Stimulated activated CD4-positive, alpha-beta T cell treated with anti-CD3 and anti-CD28 coated beads, Interleukin-1b, Interleukin-23, amount 100 ng/mL, for 1 hour (primary cell): ENCODE results near the gene TTC33.
"Not testable (repeated sequence)": the region's sequence is repeated elsewhere in the genome, so short reads cannot be mapped to it uniquely, and the experiment has no call there.

Experiments
- DNase-seq, 2 donors: peaks; one replicate each; pipeline ENCODE4 v3.0.0-alpha.2; 2020; ENCODE audit warnings: low read depth in 2 of 2

TTC33 gene

GRCh38 chr5:40679913-40680681, 75.7 kb downstream of the TTC33 start, which contains the start of gene PTGER4:
Gene PTGER4, plus strand, starts transcription at chr5:40679915. Its CDS starts 1,079 bp downstream, at chr5:40680994.
- DNase-seq: no peak

- DNase-seq: peak; percentile 80 to 87
Observed at GRCh38 chr5:40679148-40679912, 76.4 kb downstream of the TTC33 start.

GRCh38 chr5:40678460-40679147, 77.2 kb downstream of the TTC33 start:
- DNase-seq: no peak

DNA sequence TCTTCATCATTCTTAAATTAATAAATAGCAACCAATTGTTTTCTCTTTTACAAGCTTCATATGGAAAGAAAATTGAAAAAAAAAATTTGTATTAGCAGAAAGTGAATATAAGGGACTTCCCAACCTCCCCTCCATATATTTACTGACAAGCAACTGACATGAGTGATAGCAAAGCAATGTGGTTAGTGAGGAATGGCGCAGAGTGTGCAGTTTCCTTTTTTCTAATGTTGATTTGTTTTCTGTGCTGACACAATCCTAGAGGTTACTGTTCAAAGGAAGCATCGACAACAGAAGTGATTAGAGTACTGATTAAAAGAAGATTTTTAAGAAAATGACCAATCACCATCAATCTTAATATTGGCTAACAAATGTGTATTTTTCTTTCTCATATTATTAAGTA, 77.7 kb downstream of the TTC33 start:
- no peak for DNase-seq

DNA sequence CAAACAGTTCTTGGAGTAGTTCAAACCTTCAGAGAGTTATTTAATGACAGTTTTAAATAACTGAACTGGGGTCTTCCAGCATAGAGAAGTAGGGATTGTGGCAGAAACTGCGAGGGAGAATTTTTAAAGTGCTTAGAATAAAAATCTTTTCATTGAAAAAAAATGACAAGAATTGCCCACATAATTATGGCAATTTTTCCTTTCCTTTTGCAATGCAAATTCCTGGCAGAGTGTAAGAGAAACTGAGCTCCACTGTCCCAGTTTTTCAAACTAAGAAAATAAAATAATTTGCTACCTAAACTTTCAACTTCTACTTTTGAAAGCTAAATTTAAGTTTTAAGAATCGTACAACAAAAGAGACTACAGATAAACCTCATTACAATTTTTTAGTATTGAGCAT, 78.3 kb downstream of the TTC33 start:
- no peak for DNase-seq

DNA sequence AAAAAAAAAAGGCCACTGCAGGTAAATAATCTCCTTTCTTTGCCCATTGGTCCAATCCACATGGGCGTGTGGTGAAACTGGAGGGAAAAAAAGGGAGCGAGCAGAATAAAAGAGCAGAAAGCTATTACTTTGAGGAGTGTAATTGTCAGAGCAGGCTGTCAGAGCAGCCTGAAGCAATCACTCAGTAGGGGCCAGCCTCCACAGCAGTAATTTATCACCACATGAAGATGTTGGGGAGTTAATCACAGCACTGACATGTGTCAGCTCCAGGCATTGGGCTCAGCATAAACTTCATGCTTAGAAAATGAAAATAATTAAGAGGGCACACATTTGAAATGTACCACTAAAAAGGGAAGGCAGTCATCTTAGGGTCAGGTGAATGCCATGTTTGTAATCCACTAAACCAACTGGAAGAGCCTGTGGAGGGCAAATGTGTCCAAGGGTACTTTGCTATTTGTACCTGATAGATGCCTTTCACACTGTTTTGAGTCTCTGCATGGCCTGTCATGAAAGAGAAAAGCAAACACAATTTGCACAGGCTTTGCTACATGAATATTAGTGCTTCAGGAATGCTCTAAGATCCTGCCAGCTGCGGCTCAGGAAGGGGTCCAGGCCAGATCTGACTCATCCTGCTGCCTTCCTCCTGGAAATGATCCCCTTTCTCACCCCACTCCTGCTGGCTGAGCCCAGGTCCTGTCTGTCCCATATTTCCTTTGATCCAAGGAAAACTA, 79.0 kb downstream of the TTC33 start:
- DNase-seq: no peak

DNA sequence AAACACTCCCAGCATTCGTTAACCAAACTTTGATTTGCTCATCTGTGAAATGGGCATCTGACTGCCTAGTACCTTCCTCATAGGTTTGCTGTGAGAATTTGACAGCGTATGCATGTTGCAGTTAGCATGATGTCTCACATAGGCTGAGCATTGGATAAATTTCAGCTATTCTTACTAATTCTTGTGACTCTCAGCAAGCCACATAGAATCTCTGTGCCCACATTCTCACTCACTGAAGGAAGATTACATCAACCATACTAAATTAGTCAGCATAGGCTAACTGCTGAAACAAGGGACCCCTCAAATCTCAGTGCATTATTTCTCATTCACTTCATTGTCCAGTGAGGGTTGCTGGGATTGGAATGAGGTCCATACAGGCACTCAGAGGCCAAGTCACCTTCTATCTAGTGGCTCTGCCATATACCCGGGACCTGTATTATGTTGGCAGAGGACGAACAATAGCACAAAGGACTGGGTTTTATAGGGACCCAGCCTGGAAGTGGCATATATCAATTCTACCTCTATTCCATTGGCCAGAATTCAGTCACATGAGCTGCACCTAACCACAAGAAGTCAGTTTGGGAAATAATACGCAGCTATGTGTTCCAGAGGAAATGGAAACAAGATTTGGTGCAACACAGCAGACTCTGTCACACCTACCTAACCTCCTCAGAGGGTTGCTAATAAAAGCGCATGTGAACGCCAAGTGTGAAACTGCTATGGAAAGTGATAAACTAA, 80.2 kb downstream of the TTC33 start:
- no peak for DNase-seq

DNA sequence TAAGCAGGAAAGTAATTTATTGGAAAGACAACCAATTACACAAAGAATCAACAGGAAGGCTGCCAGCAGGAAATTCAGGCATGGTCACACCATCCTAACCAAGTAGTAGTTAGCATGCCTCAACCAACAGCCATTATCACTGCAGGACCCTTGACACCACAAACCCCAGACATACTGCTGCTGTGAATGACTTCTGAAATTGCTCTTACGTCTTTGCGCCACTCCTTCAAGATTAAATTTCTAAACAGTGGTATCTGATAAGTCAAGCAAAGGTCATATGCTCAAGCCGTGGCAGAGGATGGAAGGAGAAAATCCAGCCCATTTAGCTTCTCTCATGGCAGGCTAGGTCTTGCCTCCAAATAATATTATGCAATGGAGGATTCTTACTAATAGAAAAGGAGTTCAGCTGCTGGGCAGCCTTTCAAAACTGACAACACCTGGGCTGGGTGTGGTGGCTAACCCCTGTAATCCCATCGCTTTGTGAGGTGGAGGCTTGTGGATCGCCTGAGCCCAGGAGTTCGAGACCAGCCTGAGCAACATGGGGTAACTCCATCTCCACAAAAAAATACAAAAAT, 81.0 kb downstream of the TTC33 start:
- no peak for DNase-seq

- DNase-seq: no peak
Observed at GRCh38 chr5:40672425-40672824, 83.3 kb downstream of the TTC33 start.

DNA sequence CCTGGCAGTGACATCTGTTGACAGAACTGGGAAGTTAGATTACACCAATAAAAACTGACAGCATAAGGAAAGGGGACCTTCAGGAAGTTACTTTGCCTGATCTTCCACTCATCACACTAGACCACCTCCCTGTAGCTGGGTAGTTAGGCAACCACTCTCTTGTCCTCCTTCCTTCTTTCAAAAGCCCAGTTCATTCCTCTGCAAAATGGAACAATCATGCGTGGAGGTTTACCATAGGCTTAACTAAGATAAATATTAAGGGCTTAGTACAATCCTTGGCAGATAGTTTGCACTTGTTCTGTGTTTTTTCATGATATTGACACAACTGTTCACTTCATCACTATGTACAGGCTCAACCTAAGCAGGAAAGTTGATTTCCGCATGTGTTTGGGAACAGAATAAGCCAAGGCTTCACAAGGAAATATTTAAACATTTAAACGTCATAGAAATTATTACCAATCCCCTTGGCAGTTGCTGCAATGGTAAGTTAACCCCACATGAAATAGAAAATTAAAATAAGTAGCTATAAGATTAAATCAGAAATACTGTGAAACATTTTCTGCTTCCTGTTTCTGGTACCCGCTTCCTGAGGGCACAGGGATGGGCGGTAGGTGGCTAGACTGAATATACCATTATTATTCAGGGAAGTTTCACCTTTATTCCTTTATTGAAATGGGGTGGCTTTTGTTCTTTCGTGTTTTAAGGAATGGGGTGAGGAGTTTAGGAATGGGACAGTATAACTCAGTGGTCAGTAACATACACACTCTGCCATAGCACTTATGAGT, 86.0 kb downstream of the TTC33 start:
- no peak for DNase-seq

GRCh38 chr5:40667161-40667663, 88.5 kb downstream of the TTC33 start:
- no peak for DNase-seq

- no peak for DNase-seq
Observed at GRCh38 chr5:40666657-40667056, 89.1 kb downstream of the TTC33 start.

DNA sequence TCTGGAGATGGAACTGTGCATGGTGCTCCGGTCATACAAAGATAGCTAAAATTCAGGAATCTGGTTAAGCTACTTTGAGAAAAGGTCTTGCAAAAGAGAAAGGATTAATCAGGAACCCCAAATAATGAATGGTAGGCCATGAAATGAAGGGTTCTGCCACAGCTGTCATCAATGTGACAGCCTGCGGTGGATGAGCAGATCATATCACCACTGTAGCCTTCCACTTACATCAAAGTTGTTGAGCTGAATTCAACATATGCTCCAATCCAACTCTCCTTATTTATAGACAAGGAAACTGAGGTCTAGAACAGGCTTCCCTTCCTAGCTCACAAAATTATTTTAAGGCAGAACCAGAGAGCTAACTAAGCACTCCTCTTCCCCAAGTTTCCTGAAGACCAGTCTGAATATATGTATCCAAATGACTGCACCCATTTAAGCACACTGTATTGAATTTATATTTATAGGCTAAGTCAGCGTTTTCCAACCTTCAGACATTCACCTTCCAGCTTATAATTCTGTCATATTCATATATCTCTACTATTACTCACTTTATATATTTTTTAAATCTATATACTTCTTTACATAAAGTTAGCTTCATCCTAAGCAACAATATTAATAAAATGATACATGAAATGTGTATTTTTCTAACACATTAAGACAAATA, 90.0 kb downstream of the TTC33 start:
- DNase-seq: no peak

GRCh38 chr5:40660751-40661150, 95.0 kb downstream of the TTC33 start:
- DNase-seq: no peak

- no peak for DNase-seq
Observed at GRCh38 chr5:40656766-40657165, 99.0 kb downstream of the TTC33 start.

DNA sequence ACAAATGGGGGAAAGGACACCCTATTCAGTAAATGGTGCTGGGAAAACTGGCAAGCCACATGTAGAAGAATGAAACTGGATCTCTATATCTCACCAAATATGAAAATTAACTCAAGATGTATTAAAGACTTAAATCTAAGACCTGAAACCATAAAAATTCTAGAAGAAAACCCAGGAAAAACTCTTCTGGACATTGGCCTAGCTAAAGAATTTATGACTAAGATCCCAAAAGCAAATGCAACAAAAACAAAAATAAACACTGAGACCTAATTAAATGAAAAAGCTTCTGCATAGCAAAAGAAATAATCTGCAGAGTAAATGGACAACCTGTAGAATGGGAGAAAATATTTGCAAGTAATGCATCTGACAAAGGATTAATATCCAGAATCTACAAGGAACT, 99.7 kb downstream of the TTC33 start:
- DNase-seq: not testable (repeated sequence)

GRCh38 chr5:40655138-40655537, 100.6 kb downstream of the TTC33 start:
- DNase-seq: no peak

- no peak for DNase-seq
Observed at GRCh38 chr5:40654377-40654991, 101.3 kb downstream of the TTC33 start.
